GM18517 (cell line): Measurements from ENCODE around the gene DNAH17.
"Not testable (repeated sequence)": the region's sequence is repeated elsewhere in the genome, so short reads cannot be mapped to it uniquely, and the experiment has no call there.

Source experiments
- ATAC-seq: cut with Tn5 transposase; IDR thresholded peaks from one replicate; pipeline ENCODE4 v1.9.1; 2021; ENCODE audit warnings: mild to moderate bottlenecking, moderate library complexity; ENCODE audit not compliant: unreplicated experiment

DNAH17 gene

GRCh38 chr17:78479369-78479768, 97.8 kb downstream of the DNAH17 start:
- ATAC-seq, result no peak

- no peak for ATAC-seq
These were observed 98.4 kb downstream of the DNAH17 start for GRCh38 chr17:78478757-78479297.

DNA sequence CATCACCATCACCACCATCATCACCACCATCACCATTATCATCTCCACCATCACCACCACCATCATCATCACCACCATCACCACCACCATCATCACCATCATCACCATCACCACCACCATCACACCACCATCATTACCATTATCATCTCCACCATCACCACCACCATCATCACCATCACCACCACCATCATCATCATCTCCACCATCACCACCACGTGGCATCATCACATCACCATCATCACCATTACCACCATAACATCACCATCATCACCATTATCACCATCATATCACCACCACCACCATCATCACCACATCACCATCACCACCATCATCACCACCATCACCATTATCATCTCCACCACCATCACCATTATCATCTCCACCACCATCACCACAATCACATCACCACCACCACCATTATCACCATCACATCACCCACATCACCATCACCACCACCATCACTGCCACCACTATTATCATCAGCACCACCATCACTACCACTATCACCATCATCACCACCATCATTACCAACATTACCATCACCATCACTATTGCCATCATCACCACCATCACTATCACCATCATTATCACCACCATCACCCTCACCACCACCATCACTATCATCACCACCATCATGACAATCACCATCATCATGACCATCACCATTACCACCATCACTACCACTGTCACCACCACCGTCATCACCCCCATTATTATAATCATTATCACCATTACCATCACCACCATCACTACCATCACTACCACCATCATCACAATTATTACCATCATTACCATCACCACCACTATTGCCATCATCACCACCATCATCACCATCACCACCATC, 99.1 kb downstream of the DNAH17 start:
- ATAC-seq, result no peak

GRCh38 chr17:78476973-78477372, 100.2 kb downstream of the DNAH17 start:
- ATAC-seq, result no peak

GRCh38 chr17:78476149-78476548, 101.0 kb downstream of the DNAH17 start:
- no peak for ATAC-seq

DNA sequence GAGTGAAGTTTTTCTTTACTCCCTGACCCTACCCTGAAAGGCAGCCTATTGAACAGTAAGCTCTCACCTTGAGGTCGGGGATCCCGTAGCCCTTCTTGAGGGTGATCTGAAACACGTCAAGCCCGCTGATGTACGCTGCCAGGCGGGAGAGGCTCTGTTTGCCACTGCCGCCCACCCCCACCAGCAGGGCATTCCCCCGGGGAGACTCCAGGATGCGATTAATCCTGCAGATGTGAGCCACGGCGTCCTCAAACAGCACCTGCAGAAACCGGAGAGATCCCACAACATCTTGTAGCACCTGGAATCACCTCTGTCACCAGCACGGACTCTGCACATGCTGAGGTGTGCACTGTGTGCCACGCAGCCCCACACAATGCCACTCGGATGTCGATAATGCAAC, 102.0 kb downstream of the DNAH17 start:
- ATAC-seq, result no peak

DNA sequence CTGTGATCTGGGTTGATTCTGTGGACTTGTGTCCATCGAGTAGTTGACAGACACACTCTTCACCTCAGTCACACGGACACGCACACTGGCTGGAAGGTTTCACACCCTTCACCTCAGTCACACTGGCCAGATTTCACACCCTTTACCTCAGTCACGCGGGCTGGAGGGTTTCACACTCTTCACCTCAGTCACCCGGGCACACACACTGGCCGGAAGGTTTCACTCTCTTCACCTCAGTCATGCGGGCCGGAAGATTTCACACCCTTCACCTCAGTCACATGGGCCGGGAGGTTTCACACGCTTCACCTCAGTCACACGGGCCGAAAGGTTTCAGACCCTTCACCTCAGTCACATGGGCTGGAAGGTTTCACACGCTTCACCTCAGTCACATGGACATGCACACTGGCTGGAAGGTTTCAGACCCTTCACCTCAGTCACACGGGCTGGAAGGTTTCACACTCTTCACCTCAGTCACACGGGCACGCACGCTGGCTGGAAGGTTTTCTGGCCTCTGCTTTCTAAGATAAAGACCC, 102.5 kb downstream of the DNAH17 start:
- no peak for ATAC-seq

DNA sequence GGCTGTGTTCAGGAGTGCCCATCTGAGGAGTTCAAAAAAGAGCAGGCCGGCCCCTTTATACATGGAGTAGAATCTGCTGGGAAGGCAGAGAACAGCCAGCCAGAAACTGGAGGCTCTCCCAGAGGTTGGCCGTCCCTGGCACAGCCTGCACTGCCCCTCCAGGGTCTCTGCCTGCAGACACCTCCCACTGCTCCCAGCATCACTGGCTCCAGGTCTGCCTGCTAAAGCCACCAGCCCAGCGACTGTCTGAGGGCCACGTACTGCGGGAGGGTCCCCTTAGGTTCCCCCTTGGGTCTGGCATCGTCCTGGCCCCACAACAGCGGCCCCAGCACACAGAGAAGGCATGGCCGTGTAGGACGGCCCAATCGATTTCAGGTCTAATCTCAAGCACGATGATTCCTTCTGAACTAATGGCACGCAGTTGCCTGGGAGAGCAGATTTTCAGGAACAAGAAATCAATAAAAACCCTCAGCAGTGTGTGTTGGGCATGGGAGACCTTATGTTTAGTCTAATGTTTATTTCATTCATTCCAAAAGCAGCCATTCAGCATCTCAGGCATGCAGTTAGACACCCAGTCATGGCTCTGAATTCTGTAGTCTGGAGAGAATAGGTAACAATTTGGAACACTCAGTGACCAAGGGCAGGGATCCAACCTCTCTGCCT, 103.1 kb downstream of the DNAH17 start:
- ATAC-seq, result no peak

- no peak for ATAC-seq
These were observed 104.9 kb downstream of the DNAH17 start for GRCh38 chr17:78472035-78472905.

DNA sequence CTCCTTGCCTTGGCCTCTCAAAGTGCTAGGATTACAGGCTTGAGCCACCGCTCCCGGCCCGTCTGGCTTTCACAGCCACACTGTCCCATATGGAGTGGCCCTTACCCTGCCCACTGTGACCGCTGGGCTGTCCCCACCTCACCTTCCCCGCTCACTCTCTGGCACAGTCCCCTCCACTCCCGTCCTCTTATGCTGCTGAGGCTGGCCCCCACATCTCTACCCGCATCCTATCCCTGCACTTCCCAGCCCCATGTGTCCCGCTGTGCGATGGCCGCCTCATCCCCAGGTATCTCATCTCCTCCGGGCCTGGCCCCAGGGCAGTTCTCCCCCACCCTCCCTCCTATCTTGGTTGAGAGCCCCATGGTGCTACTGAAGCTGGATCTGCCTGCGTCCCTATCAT, 105.6 kb downstream of the DNAH17 start:
- no peak for ATAC-seq

GRCh38 chr17:78469443-78469842, 107.8 kb downstream of the DNAH17 start:
- no peak for ATAC-seq

DNA sequence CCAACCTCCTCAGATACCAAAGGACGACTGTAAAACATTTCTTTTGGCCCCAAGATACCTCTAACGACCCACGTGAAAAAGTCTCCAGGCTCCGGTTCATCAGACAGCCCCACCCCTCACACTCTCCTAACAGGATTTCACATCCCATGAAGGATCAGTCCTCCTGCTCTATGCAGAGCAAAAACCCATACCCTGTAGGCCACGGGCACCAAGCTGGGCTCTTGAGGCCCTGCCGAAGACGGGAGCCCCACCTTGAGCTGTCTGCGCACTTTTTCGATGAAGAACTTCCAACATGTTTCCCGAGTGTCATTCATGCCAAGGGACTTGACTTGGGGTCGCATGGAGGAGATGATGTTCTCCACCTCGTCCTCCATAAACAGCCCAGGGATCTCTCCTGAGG, 108.8 kb downstream of the DNAH17 start:
- no peak for ATAC-seq

GRCh38 chr17:78466786-78467715, 110.1 kb downstream of the DNAH17 start:
- no peak for ATAC-seq

DNA sequence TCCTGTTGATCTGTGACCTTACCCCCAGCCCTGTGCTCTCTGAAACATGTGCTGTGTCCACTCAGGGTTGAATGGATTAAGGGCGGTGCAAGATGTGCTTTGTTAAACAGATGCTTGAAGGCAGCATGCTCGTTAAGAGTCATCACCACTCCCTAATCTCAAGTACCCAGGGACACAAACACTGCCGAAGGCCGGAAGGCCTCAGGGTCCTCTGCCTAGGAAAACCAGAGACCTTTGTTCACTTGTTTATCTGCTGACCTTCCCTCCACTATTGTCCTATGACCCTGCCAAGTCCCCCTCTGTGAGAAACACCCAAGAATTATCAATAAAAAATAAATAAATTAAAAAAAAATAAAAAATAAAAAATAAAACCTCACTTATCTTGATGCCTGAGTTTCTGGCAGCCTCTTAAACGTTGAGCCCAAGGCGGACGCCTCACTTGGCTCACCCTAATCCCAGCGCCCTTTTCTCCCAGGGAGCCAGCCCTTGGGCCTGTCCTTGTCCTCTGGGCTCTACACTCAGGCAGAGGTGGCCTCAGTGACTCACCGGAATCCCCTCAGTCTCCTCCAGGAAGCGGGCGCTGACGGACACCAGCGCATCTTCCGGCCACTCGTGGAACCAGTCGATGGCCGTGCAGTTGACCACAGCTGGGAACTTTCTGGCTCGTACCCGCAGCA, 110.9 kb downstream of the DNAH17 start:
- not testable (repeated sequence) for ATAC-seq

- no peak for ATAC-seq
These were observed 115.0 kb downstream of the DNAH17 start for GRCh38 chr17:78462148-78462547.

- ATAC-seq, result no peak
These were observed 115.5 kb downstream of the DNAH17 start for GRCh38 chr17:78461799-78462053.

DNA sequence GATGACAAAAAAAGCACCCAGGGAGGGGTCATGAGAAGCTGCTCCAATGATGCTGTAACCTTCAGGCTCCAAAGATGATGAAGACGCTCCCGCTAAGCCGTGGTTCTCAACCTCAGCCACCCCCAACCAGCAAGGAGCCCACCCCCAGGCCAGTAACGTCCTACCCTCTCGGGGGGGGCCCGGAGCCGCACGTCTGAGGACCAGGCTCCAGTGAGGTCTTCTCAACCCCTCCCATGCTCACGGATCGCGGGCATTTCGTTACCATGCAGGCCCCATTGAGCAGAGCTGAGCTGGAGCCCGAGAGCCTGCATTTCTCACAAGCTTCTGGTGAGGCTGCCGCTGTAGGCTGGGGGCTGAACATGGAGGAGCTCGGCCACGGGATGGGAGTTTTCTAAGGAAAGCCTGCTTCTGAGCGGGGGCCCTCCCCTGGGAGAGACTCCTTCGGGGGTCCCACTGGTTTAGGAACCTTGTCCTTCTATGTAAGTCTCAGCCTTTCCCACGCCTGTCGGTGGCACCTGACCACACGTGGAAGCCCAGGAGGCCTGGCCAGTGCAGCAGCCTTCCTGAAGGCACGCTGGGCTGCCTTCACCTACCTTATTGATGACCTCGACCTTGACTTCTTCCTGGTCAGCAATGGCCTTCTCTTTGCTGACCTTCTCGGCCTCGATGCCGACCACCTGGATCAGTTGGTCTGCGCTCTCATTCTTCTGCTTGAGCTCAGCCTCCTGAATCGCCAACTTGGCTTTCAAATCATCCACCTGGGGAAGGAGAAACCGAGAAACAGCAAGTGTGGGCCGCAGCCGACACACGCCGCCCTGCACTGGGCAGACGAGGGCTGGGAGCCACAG, 116.0 kb downstream of the DNAH17 start:
- ATAC-seq, result no peak

GRCh38 chr17:78460176-78460675, 117.0 kb downstream of the DNAH17 start:
- no peak for ATAC-seq
